Measurements from ENCODE around the gene DOK3.

GRCh38 chr5:177470759-177471536, 38.7 kb downstream of the DOK3 start:
- TF ChIP-seq, protein P1, sequence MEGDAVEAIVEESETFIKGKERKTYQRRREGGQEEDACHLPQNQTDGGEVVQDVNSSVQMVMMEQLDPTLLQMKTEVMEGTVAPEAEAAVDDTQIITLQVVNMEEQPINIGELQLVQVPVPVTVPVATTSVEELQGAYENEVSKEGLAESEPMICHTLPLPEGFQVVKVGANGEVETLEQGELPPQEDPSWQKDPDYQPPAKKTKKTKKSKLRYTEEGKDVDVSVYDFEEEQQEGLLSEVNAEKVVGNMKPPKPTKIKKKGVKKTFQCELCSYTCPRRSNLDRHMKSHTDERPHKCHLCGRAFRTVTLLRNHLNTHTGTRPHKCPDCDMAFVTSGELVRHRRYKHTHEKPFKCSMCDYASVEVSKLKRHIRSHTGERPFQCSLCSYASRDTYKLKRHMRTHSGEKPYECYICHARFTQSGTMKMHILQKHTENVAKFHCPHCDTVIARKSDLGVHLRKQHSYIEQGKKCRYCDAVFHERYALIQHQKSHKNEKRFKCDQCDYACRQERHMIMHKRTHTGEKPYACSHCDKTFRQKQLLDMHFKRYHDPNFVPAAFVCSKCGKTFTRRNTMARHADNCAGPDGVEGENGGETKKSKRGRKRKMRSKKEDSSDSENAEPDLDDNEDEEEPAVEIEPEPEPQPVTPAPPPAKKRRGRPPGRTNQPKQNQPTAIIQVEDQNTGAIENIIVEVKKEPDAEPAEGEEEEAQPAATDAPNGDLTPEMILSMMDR (IDR thresholded peaks at IDR 0.05) = no peak
- TF ChIP-seq EP300 (IDR thresholded peaks at IDR 0.05) = no peak

Measured in upper lobe of left lung (tissue), 4 donors.